ENCODE data around the gene BCDIN3D.

Gene BCDIN3D

DNA sequence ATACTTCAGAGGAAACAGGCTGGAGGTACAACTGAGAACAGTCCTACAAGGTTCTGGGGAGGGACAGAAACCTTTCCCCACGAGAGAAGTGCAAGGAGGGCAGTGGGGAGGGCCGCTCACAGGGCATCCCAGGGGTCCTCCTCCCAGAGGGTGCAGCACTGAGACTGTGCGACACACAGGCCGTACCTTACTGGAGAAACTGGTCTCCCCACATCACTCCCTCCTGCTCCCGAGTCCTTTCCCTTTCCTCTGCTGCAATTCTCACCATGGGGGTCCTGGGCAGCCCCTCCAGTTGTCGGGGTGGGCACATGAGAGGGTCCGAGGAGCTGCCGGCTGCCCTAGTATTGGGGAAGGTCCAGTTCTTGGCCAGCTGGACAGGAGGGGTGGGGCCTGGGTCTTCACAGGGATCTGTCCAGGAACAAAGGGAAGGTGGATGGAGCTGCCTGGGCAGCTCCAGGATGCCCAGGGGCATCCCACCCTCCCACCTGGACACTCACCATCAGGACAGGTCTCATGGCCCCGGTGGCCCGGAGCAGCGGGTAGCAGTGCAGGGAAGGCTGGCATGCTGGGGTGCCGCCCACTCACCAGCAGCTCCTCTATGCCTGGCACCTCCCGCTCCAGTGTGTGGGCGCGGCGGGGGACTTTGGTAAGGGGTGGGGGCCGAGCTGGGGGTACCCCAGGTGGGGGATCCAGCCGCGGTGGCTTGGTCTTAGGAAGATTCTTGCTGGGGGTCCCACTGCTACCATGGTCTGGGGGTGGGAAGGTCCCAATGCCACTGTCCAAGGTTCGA lies 50.5 kb downstream of the BCDIN3D start:
- Histone ChIP-seq H3K4me3 (no peak overlapping the region), H3K27ac (no peak overlapping the region)
- TF ChIP-seq, protein P1, sequence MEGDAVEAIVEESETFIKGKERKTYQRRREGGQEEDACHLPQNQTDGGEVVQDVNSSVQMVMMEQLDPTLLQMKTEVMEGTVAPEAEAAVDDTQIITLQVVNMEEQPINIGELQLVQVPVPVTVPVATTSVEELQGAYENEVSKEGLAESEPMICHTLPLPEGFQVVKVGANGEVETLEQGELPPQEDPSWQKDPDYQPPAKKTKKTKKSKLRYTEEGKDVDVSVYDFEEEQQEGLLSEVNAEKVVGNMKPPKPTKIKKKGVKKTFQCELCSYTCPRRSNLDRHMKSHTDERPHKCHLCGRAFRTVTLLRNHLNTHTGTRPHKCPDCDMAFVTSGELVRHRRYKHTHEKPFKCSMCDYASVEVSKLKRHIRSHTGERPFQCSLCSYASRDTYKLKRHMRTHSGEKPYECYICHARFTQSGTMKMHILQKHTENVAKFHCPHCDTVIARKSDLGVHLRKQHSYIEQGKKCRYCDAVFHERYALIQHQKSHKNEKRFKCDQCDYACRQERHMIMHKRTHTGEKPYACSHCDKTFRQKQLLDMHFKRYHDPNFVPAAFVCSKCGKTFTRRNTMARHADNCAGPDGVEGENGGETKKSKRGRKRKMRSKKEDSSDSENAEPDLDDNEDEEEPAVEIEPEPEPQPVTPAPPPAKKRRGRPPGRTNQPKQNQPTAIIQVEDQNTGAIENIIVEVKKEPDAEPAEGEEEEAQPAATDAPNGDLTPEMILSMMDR (IDR thresholded peaks at IDR 0.05) = no peak
- DNase-seq (ENCODE audit: low spot score) = no peak

DNA sequence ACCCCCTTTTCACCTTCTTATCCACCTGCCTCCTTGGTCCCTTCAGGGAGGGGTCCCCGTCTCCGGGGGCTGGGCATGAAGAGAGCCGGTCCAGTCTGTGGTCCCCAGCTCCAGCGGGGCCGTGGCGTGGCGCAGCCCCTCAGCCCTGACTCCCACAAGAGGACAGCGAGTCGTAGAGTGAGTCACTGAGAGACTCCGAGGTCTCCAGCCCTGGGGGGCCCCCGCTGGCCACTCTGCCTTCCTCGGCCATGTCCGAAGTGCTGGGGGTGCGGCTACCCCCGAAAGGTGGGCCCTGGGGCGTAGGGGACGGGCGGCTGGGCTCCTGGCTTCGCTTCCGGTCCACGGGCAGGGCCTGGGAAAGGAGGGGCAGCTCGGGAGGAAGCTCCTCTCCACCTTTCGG lies 51.2 kb downstream of the BCDIN3D start:
- Histone ChIP-seq H3K4me3 (no peak overlapping the region), H3K27ac (no peak overlapping the region)
- no peak for DNase-seq (ENCODE audit: low spot score)
- TF ChIP-seq, protein P1 (IDR thresholded peaks at IDR 0.05) = no peak

DNA sequence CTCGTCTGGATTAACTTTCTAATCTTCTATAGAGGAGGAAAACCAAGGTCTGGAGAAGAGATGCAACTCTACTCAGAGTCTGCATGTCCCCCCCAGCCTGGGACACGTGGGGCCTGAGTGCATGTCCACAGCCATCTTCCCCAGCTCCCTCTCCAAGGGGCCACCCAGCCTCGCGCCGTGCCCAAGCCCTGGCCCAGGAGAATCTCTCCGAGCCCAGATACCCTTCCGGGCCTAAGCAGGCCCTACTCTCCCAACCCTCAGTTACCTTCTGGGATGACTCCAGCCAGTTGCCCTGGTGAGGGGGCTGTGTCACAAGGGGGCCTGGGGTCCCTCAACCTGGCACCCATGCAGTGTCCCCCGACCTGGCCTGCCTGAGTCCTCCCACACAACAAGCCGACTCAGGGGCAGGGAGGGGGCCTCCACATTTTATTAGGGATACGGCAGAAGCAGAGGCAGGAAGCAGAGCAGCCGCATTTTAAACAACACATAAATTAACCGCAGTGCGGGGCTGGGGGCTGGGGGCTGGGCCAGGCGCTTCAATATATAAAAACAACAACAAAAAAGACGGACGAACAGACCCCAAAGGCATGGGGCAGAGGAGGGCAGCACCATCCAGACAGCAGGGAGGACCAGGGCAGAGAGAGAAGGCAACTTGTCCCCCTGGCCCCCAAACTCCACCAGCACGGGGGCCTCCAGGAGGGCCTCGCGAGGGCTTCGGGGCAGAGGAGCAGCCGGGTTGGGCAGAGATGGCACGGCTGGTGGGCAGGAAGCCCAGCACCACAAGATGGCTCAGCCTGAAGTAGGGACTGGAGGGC lies 52.0 kb downstream of the BCDIN3D start:
- Histone ChIP-seq H3K27ac (no peak overlapping the region), H3K4me3 (no peak overlapping the region)
- DNase-seq (ENCODE audit: low spot score) = no peak
- TF ChIP-seq, protein P1 (IDR thresholded peaks at IDR 0.05) = no peak

DNA sequence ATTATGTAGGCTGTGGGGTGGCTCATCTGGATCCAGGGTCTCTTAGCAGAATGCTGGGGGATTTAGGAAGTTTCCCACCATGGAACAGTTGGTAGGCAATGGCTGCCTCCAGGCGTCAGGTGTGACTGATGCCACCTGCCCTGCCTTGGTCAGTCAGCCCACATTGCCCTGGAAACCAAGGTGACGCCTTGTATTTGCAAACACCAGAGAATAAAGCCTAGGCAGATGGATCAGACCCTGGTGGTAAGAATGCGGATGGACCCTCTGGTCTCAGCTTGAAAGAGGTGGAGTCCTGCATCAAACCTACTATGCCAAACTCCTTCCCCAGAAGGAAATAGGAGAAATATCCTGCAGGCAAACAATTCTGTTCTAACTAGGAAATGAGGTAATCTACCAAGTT lies 52.9 kb downstream of the BCDIN3D start:
- no peak for DNase-seq (ENCODE audit: low spot score)
- Histone ChIP-seq H3K27ac (no peak overlapping the region), H3K4me3 (no peak overlapping the region)
- TF ChIP-seq, protein P1 (IDR thresholded peaks at IDR 0.05) = no peak

DNA sequence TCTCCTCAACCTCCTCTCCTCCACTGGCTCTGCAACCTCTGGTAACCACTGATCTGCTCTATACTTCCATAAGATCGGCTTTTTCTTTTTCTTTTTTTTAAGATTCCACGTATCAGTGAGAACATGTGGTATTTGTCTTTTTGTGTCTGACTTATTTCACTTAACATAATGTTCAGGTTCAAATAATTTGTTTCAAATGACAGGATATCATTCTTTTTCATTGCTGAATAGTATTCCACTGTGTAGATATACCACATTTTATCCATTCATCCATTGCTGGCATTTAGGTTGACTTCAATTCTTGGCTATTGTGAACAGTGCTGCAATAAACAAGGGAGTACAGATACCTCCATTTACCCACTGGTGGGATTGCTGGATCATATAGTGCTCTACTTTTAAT lies 55.2 kb downstream of the BCDIN3D start:
- TF ChIP-seq, protein P1 (IDR thresholded peaks at IDR 0.05) = no peak

More for the DNA sequence above, 55.2 kb downstream of the BCDIN3D start:
- no peak overlapping the region for H3K27ac ChIP-seq
- no peak overlapping the region for H3K4me3 ChIP-seq
- DNase-seq (ENCODE audit: low spot score) = no peak
